Activated CD4-positive, alpha-beta T cell treated with anti-CD3 and anti-CD28 coated beads for 24 hours (primary cell): Measurements from ENCODE around the gene PCDH1.
A peak's percentile ranks its signal among the peaks of the same experiment; 100 is the strongest.

Experiments used
- DNase-seq, 2 donors: peaks; one replicate each; pipeline ENCODE4 v3.0.0-alpha.2; 2020; ENCODE audit warnings: low read depth in 2 of 2

Gene PCDH1

GRCh38 chr5:141878186-141878710 is at the start of gene PCDH1:
TSS of gene PCDH1 (minus strand) at chr5:141878410. CDS start at chr5:141878262, 148 bp downstream.
- no peak for DNase-seq

- no peak for DNase-seq
Measured at GRCh38 chr5:141926434-141926833, 48.2 kb upstream of the PCDH1 start.

DNA sequence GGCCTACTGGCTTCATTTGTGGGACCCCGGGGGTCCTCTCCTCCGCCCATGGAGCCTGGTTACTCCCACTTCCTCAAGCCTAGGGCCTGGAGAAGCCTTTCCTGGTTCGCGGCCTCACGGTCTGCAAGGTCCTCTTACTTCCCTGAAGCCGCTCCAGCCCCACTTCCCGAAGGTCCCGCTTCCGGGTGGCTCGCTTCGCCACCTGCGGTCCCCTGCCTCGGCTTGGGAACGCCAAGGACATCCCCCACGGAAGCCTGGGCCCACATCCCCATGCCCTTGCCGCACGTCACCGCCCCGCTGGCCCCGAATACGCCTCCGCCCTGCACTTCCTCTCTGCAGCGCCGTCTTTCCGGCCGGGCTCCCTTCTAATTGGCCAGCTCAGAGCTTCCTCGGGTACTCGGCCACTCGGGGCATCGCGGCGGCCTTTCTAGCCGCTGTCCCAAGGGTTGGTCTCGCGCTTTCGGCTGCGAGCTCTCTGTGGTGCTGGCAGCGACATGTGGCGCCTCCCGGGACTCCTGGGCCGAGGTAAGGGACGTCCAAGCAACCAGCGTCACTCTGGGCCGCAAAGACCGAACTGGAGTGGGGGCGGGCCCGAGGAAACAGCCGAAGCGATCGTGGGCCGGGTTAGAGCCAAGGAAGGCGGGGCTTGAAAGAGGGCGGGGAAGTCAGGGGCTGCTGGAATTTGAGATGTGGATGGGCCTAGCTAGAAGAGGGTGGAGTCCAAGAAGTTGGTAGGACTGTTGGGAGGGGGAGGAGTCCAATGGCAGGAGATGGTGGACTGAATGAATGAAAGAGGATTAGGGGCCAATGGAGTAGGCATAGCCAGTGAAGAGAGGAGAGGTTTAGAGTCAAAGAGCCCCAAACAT is 45.5 kb upstream of the PCDH1 start, which contains the start of gene DELE1:
Gene DELE1 (plus strand): TSS at position 424 of the 866 bp plus-strand sequence. CDS start 71 bp downstream, at position 495.
- DNase-seq = peak; percentile 87 to 98

- DNase-seq = peak in 1 of 2 donors; percentile 35
Measured at GRCh38 chr5:141922827-141923447, 44.7 kb upstream of the PCDH1 start.

DNA sequence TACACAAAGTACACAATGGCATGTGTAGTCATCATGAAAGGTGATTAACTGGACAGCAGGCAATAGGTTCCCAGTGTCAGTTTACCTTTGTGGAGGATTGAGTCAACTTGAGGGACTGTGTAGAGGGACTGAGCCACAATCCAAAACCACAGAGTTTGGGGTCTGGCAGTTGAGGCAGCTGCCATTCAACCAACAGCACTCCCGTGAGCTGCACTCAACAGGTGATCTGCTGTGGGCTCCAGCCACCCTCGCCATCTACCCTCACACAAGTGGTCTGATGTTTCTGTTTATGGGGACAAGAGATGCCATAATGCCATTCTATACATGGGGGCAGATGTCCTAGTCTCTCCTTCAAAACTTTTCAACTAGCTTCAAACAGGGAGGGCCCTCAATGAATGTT is 42.6 kb upstream of the PCDH1 start:
- no peak for DNase-seq

DNA sequence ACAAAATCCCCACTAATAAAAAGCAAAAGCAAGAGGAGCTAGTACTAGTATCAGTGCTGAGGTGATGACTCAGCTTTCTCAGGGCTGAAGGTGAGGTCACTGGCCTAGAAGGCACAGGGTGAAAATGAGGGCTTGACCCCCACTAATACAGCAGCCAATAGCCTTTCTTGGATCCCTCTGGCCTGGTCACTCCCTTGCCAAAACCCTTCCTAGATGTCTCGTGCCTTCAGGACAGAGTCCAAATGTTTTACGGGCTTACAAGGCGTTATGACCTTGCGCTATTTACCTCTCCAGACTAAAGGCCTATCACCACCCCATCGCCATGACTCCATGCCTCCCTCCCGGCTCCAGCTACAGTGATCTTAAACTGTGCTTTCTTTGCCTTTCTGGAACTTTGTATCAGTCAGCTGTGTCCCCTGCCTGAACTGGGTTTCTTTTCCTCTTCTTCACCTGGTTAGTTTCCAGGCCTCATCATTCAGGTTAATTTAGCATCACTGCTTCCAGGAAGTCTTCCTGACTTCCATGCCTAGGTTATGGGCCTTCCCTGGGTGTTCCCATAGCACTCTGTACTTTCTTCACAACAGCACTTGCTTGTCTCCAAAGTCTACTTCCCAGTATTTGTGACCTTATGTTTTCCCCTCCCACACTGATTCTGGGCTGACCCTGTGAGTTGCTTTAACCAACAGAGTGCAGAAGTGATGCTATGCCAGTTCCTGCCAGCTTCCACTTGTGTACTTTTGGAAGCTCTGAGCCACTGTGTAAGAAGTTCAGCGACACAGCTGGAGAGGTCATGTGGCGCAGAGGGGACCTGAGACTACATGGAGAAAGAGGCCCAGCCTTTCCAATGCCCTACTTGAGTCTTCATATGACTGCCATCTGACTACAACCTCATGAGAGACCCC is 41.3 kb upstream of the PCDH1 start:
- DNase-seq = no peak

GRCh38 chr5:141917760-141918159 is 39.5 kb upstream of the PCDH1 start:
- no peak for DNase-seq

GRCh38 chr5:141916522-141916921 is 38.3 kb upstream of the PCDH1 start:
- no peak for DNase-seq

DNA sequence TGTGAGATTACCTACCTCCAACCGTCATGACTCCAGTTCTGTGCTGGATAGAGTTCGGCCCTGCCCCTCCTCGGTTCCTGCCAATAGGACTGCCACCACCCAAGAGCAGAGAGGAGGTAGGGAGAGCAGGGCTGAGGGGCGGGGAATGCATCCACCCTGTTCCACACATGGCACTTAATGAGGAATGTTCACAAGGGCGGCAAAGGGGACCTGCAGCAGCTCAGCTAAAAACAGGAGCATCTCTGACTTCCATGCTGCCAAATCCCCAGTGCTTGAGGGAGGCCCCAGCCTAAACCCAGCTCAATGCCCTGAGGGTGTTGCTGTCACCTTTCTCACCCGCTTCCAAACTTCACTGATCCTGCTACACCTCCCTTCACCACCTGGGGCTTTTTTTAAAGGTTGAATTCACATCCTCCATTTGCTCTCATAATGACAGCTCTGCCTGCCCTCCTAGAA is 37.7 kb upstream of the PCDH1 start:
- no peak for DNase-seq

DNA sequence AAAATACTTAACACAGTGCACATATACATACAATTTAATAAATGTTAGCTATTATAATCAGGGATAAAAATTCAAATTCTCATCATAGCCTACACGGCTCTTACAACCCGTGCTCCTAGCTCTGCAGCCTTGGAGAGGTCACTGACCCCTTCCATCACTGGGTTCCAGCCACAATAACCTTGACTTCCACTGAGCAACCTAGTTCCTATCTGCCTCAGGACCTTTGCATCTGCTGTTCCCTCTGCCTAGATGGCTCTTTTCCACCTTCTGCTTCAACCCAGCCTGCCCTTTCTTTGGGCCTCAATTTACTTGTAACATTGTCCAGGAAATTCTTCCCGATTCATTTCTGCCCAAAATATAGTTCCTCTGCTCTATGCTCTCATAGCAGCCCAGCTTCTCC is 36.6 kb upstream of the PCDH1 start:
- no peak for DNase-seq

GRCh38 chr5:141914199-141914743 is 36.1 kb upstream of the PCDH1 start:
- DNase-seq = peak in 1 of 2 donors; percentile 6

DNA sequence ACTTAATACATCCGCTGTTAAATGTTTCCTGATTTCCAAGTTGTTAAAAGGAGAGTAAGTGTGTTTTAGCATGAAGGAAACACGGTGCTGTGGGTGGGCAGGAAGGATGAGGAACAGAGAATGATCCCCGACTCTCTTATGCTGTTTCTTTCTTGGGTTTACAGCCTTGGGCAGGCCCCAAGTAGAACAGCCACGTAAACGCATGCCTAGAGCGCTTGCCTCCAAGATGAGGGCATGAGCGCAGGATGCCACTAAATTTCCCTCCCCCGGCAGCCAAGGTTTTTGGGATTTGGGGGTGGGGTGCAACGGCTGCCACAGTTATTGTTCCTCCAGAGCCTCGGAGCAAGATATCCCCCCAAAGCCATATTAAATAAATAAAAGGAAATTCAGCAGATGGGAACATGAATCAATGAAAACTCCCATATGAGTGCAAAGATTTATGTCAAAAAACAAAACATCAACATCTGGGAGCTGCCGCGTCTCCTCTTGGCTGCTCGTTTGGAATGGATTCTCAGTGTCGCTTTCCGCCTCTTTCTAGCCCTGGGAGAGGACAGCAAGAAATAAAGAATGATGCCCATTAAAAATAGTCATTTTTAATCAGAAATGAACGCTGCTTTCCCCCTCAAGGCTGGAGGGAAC is 35.5 kb upstream of the PCDH1 start:
- DNase-seq = no peak

DNA sequence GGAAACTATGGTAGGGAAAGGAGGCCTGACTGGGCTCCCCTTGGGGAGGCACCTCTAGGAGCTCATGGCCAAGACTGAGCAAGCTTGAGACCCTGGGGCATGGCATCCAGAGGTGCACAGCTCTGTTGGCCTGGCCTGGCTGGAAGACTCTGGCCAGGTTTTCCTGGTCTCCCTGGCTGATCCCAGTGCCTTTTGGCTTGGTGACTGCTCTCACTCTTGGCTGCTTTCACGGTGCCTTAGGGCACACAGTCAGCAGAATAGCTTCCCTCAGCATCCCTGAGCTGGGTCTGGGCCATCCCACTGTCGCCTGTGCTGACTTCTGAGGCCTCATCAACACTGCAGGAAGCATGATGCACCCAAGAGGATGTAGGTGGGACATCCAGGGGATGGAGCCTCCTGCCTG is 32.1 kb upstream of the PCDH1 start:
- DNase-seq = no peak

- no peak for DNase-seq
Measured at GRCh38 chr5:141909212-141909611, 31.0 kb upstream of the PCDH1 start.

DNA sequence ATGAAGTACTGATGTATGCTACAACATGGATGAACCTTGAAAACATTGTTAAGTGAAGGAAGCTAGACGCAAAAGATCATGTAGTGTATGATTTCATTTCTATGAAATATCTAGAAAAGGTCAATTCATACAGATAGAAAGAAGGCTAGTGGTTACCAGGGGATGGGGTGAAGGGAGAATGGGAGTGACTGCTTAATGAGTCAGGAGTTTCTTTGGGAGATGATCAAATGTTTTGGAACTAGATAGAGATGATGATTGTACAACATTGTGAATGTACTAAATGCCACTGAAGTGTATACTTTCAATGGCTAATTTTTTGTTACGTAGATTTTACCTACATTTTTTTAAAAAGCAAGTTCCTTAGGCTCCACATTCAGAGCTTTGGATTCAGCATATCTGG is 30.6 kb upstream of the PCDH1 start:
- DNase-seq = no peak

GRCh38 chr5:141906972-141907371 is 28.8 kb upstream of the PCDH1 start:
- DNase-seq = no peak

DNA sequence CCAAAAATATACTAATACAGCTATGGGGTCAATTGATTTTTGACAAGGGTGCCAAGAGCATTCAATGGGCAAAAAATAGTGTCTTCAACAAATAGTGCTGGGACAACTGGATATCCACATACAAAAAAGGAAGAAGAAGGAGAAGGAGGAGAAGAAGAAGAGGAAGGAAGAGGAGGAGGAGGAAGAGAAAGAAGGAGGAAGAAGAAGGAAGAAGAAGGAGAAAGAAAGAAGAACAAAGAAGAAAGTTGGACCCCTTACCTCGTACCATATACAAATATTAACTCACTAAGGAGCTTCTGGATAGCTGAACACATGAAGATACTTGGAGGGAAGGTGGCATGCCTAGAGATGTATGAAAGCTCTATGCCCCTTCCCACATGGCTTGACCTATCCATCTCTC is 28.3 kb upstream of the PCDH1 start:
- DNase-seq = no peak

DNA sequence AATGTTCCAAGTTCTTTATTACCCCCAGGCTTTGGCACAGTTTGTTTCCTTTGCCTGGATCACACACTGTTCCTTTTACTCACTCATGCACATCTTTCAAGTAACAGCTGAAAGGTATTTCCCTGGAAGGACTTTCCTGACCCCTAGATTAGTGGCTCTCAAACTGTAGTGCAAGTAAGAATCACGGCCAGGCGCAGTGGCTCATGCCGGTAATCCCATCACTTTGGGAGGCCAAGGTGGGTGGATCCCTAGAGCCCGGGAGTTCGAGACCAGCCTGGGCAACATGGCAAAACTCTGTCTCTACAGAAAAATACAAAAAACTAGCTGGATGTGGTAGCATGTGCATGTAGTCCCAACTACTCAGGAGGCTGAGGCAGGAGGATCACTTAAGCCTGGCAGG is 26.3 kb upstream of the PCDH1 start:
- no peak for DNase-seq

DNA sequence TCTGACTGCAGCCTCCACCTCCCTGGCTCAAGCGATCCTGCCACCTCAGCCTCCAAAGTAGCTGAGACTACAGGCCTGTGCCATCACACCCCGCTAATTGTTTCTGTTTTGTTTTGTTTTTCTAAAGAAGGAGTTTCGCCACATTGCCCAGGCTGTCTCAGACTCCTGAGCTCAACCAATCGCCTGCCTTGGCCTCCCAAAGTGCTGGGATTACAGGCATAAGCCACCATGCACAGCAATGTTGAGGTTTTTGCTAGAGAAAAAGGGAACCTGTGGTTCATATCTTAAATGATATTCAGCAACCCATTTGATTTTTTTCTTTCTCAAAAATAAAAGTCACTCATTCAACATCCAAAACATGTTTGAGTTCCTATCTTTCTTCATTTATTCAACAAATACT is 25.1 kb upstream of the PCDH1 start:
- DNase-seq = no peak

GRCh38 chr5:141902015-141902814 is 24.0 kb upstream of the PCDH1 start:
- DNase-seq = no peak
